HepG2 (cell line): ENCODE results near the gene SIK3. TPM values are rescaled to one million over a fixed set of nuclear protein-coding genes. Genes with fewer than 3 reads are reported as not detected.

Source experiments
- ATAC-seq: fragments of 200-7000 bp; cut with Tn5 transposase; 3 replicates; pipeline ENCODE4 v1.9.1; 2020; ENCODE audit warnings: mild to moderate bottlenecking, moderate library complexity
- BruUV-seq: library from RNA; stranded (reverse); fragments of 400-500 nt; replicated peaks from 2 replicates; lab custom pipeline; 2021; lab: Mats Ljungman, UMichigan
- CTCF ChIA-PET: fragments of 300-600 bp; formaldehyde crosslinking; extraction: SDS; loops from one replicate; lab custom pipeline; 2021; ENCODE audit warnings: low total read pairs, inconsistent platforms, low intra/inter-chr PET ratio; lab: Yijun Ruan, JAX
- POLR2A ChIA-PET: fragments of 350-600 bp; sonication (Branson Sonifier 250); formaldehyde crosslinking; loops from one replicate; lab custom pipeline; 2020; ENCODE audit warnings: antibody characterized with exemption, inconsistent platforms; lab: Yijun Ruan, JAX
- DNase-seq: peaks from one replicate; pipeline ENCODE4 v3.0.0-alpha.2; 2015; ENCODE audit warnings: low spot score
- FAIRE-seq: peaks from 3 replicates; lab custom pipeline; 2011; peaks lifted over from hg19 to GRCh38; lab: Jason Lieb, UNC
- H2AFZ ChIP-seq: one replicate; pipeline ENCODE4 v1.6.1; 2011; ENCODE audit warnings: low read length, inconsistent platforms
- H3K27ac ChIP-seq: fragments of 300-600 bp; 3 replicates; pipeline ENCODE4 v1.8.0; 2011; ENCODE audit warnings: mixed run types, mild to moderate bottlenecking, mixed read lengths, low read length, inconsistent platforms; ENCODE audit not compliant: insufficient read depth; ENCODE audit errors: extremely low read length
- H3K27me3 ChIP-seq, 2 experiments: fragments of 200-600 bp in 1 of 2; 2 replicates in 1 of 2; 3 replicates in 1 of 2; pipeline versions ENCODE4 v1.6.0 to v1.8.0; 2011; ENCODE audit warnings: low read length in 2 of 2, mild to moderate bottlenecking in 2 of 2, moderate library complexity in 2 of 2, inconsistent platforms in 1 of 2; ENCODE audit not compliant: insufficient read depth in 2 of 2, control insufficient read depth in 1 of 2
- H3K36me3 ChIP-seq, 2 experiments: fragments of 200-600 bp in 1 of 2; replicated peaks in 1 of 2; 2 replicates in 1 of 2; 3 replicates in 1 of 2; pipeline versions ENCODE4 v1.5.1 to v1.8.0; 2011; ENCODE audit warnings: low read length in 2 of 2, inconsistent platforms in 1 of 2; ENCODE audit not compliant: insufficient read depth in 2 of 2, control insufficient read depth in 1 of 2
- H3K4me1 ChIP-seq: 2 replicates; pipeline ENCODE4 v1.5.1; 2012; ENCODE audit warnings: low read length, inconsistent platforms; ENCODE audit not compliant: insufficient read depth
- H3K4me2 ChIP-seq: 2 replicates; pipeline ENCODE4 v1.6.0; 2011; ENCODE audit warnings: low read depth, low read length, inconsistent platforms
- H3K4me3 ChIP-seq, 3 experiments: fragments of 200-600 bp in 1 of 3; sonication (generic), shearing (Covaris generic) in 1 of 3; replicated peaks in 1 of 3; 2 replicates each; pipeline ENCODE4 v1.5.1; 2011 to 2016; ENCODE audit warnings: low read length in 3 of 3, inconsistent platforms in 2 of 3, low read depth in 2 of 3, mild to moderate bottlenecking in 2 of 3, control low read depth in 1 of 3, mixed read lengths in 1 of 3; ENCODE audit not compliant: insufficient read depth in 1 of 3
- H3K79me2 ChIP-seq: one replicate; pipeline ENCODE4 v1.6.1; 2011; ENCODE audit warnings: low read length, inconsistent platforms; ENCODE audit not compliant: insufficient read depth
- H3K9ac ChIP-seq: 2 replicates; pipeline ENCODE4 v1.6.0; 2011; ENCODE audit warnings: mild to moderate bottlenecking, low read depth, low read length, inconsistent platforms; ENCODE audit not compliant: insufficient read depth
- H3K9me3 ChIP-seq: 2 replicates; pipeline ENCODE4 v1.5.1; 2012; ENCODE audit warnings: mild to moderate bottlenecking, low read length
- H4K20me1 ChIP-seq: 2 replicates; pipeline ENCODE4 v1.6.0; 2011; ENCODE audit warnings: inconsistent platforms, mild to moderate bottlenecking, low read length, moderate library complexity; ENCODE audit not compliant: insufficient read depth
- DPF2 ChIP-seq: sonication (generic); formaldehyde crosslinking; IDR thresholded peaks from 2 replicates; pipeline ENCODE4 v1.4.0; 2020; ENCODE audit warnings: mild to moderate bottlenecking, low read depth, missing genetic modification reagents, borderline replicate concordance
- FOXK2 ChIP-seq: fragments of 450-650 bp; IDR thresholded peaks from 2 replicates; pipeline ENCODE4 v1.6.1; 2016
- GABPB1 ChIP-seq: IDR thresholded peaks from 2 replicates; pipeline ENCODE4 v1.6.1; 2016; ENCODE audit warnings: mild to moderate bottlenecking, missing genetic modification reagents, moderate library complexity, missing compliant biosample characterization
- MEF2D ChIP-seq: sonication (generic); formaldehyde crosslinking; IDR thresholded peaks from 2 replicates; pipeline ENCODE4 v1.5.1; 2020; ENCODE audit warnings: mild to moderate bottlenecking, missing genetic modification reagents
- SATB2 ChIP-seq: sonication (generic); formaldehyde crosslinking; IDR thresholded peaks from 2 replicates; pipeline ENCODE4 v1.5.0; 2020; ENCODE audit warnings: missing genetic modification reagents
- TEAD2 ChIP-seq: sonication (generic); formaldehyde crosslinking; IDR thresholded peaks from 2 replicates; pipeline ENCODE4 v1.9.0; 2021; ENCODE audit warnings: missing genetic modification reagents
- WGBS: methylation state at CpG from one replicate; pipeline ENCODE4 v1.1.6; 2017; ENCODE audit warnings: low lambda C conversion rate; 5-methylcytosine and 5-hydroxymethylcytosine counted together
- in situ Hi-C: cut with HindIII; loops from 2 replicates; pipeline ENCODE4 v1.10.0; 2017; ENCODE audit warnings: low pct_unique_long_range_greater_than_20kb; ENCODE audit not compliant: extremely low pct_ligation_motif_present
- intact Hi-C: fragments of 100-400 bp; cut with micrococcal nuclease; formaldehyde crosslinking; loops from one replicate; pipeline ENCODE4 v1.10.0; 2022; ENCODE audit not compliant: unreplicated experiment
- polyA plus RNA-seq, 8 experiments: library from polyadenylated mRNA; depleted of rRNA in 3 of 8; stranded (reverse) in 7 of 8; unstranded in 1 of 8; fragments of >200 nt; fragmentation: Illumina TruSeq in 4 of 8; extraction: Trizol in 4 of 8; gene quantifications; 2 replicates each; pipeline versions ENCODE4 v1.2.1 to v1.2.3, GENCODE V29; 2011 to 2016; ENCODE audit warnings: low read depth in 4 of 8, missing spikeins in 1 of 8, mixed read lengths in 1 of 8; ENCODE audit not compliant: insufficient read depth in 1 of 8
- total RNA-seq, 5 experiments: library from RNA; depleted of rRNA; stranded (reverse); fragments of >200 nt; fragmentation: Illumina TruSeq; extraction: Trizol; gene quantifications; 2 replicates each; pipeline ENCODE4 v1.2.3, GENCODE V29; 2016; ENCODE audit warnings: low read depth in 1 of 5
- TF ChIP-seq, protein P1 (sequence below): sonication (generic); formaldehyde crosslinking; IDR thresholded peaks from 2 replicates; pipeline ENCODE4 v1.4.0; 2020; ENCODE audit warnings: missing genetic modification reagents

SIK3 gene
- total and polyA plus RNA-seq, 2 of the 13 experiments (the other 11 are each of a cell fraction or from before 2014, with no cell fraction given): 5.7 to 9.8 TPM

DNA sequence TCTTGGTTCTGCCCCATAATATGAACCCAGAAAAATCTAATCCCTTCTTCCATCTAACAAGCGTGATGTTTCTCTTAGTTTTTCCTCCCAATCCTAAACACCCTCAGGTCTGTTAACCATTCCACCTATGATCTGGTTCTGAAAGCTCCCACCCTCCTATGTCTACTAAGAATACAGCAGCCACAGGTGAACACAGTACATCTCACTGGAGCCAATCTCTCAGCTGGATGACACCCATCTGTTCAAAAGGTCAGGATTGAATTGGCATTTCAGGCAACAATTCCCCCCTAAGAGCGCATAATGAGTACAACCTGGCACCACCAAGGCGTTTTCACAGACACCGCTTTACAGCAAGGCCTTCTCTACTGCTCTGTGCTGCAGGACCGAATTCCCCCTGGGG is 241.8 kb downstream of the SIK3 start:
- CTCF ChIA-PET: no interaction called here
- TF ChIP-seq, protein P1, sequence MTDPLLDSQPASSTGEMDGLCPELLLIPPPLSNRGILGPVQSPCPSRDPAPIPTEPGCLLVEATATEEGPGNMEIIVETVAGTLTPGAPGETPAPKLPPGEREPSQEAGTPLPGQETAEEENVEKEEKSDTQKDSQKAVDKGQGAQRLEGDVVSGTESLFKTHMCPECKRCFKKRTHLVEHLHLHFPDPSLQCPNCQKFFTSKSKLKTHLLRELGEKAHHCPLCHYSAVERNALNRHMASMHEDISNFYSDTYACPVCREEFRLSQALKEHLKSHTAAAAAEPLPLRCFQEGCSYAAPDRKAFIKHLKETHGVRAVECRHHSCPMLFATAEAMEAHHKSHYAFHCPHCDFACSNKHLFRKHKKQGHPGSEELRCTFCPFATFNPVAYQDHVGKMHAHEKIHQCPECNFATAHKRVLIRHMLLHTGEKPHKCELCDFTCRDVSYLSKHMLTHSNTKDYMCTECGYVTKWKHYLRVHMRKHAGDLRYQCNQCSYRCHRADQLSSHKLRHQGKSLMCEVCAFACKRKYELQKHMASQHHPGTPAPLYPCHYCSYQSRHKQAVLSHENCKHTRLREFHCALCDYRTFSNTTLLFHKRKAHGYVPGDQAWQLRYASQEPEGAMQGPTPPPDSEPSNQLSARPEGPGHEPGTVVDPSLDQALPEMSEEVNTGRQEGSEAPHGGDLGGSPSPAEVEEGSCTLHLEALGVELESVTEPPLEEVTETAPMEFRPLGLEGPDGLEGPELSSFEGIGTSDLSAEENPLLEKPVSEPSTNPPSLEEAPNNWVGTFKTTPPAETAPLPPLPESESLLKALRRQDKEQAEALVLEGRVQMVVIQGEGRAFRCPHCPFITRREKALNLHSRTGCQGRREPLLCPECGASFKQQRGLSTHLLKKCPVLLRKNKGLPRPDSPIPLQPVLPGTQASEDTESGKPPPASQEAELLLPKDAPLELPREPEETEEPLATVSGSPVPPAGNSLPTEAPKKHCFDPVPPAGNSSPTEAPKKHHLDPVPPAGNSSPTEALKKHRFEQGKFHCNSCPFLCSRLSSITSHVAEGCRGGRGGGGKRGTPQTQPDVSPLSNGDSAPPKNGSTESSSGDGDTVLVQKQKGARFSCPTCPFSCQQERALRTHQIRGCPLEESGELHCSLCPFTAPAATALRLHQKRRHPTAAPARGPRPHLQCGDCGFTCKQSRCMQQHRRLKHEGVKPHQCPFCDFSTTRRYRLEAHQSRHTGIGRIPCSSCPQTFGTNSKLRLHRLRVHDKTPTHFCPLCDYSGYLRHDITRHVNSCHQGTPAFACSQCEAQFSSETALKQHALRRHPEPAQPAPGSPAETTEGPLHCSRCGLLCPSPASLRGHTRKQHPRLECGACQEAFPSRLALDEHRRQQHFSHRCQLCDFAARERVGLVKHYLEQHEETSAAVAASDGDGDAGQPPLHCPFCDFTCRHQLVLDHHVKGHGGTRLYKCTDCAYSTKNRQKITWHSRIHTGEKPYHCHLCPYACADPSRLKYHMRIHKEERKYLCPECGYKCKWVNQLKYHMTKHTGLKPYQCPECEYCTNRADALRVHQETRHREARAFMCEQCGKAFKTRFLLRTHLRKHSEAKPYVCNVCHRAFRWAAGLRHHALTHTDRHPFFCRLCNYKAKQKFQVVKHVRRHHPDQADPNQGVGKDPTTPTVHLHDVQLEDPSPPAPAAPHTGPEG: no peak
- no peak for TF ChIP-seq TEAD2 (CRISPR knock-in tag)
- no peak for TF ChIP-seq DPF2 (CRISPR knock-in tag)
- TF ChIP-seq GABPB1 (CRISPR knock-in tag): no peak
- no peak for TF ChIP-seq FOXK2
- TF ChIP-seq SATB2: no peak
- no peak for TF ChIP-seq MEF2D
- no TSS peak for BruUV-seq

More for the DNA sequence above, 241.8 kb downstream of the SIK3 start:
- no peak overlapping the region for H3K4me3 ChIP-seq
- peaks cover 7 to 46% of the 10 kb centered on the region in 2 experiments for H3K36me3 ChIP-seq
- no peak overlapping the region for H3K4me2 ChIP-seq
- no peak overlapping the region for H3K27ac ChIP-seq
- no peak overlapping the region for H2AFZ ChIP-seq
- H3K4me1 ChIP-seq: no peaks in the 10 kb centered on the region
- no peaks in the 10 kb centered on the region for H3K27me3 ChIP-seq
- intact Hi-C loops (no loop called here), in situ Hi-C loops (no loop called here)
- no peaks in the 10 kb centered on the region for H4K20me1 ChIP-seq
- ATAC-seq (no peak), FAIRE-seq (no peak), DNase-seq (no peak)
- POLR2A ChIA-PET: interaction anchor here (1.3 kb wide), 1 partner anchor 20 kb away, joined by 4 read pairs; no protein-coding TSS in a partner anchor
- no peaks in the 10 kb centered on the region for H3K9me3 ChIP-seq
- no peaks in the 10 kb centered on the region for H3K79me2 ChIP-seq
- H3K9ac ChIP-seq: no peak overlapping the region
- WGBS: 89% methylated on average over 5 of the region's 5 CpGs
